Stimulated activated CD8-positive, alpha-beta memory T cell treated with anti-CD3 and anti-CD28 coated beads, Interleukin-7, amount 100 ng/mL, for 4 hours (primary cell): ENCODE measurements around the gene KIF5A.
A peak's percentile ranks its signal among the peaks of the same experiment; 100 is the strongest.

Experiments used
- DNase-seq, 2 donors: peaks; one replicate each; pipeline ENCODE4 v3.0.0-alpha.2; 2020; ENCODE audit warnings: low read depth in 2 of 2

The KIF5A gene

GRCh38 chr12:57632073-57632957, 82.5 kb downstream of the KIF5A start:
- no peak for DNase-seq

GRCh38 chr12:57632958-57633840, 83.4 kb downstream of the KIF5A start, which contains the start of gene B4GALNT1:
B4GALNT1 (minus strand) TSS chr12:57633201; CDS start chr12:57632132, 1,069 bp downstream.
- DNase-seq, result peak in 1 of 2 donors; percentile 53
